ENCODE results near the gene CNTFR.

DNA sequence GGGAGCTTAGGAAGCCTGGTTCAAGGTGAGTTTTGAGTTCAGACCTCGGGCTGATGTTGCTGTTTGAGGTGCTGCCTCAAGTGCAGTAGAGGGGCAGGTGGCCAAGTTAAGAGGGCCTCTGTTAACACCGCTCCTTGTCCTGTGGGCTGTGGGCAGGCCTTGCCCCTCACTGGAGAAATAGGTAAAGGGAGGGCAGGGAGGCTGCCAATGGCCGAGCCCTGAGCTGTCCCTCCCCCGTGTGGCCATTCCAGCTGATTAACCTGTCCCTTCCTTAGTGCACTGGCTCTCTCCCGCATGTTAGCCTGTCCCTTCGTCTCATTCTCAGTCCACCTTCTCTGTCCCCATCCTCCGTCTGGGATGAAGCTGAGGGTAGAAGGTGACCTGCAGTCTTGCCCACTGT lies 21.4 kb downstream of the CNTFR start:
- TF ChIP-seq CREB1 (IDR thresholded peaks at IDR 0.05) (no peak), CTCF (IDR thresholded peaks at IDR 0.05; ENCODE audit: control extremely low read depth in 1 of 3, insufficient read depth in 1 of 3, low read depth in 1 of 3, low read length in 3 of 3) (no peak), JUND (IDR thresholded peaks at IDR 0.05; ENCODE audit: low read length) (no peak), EZH2 (IDR thresholded peaks at IDR 0.05; ENCODE audit: low read depth, low read length, severe bottlenecking) (no peak), EP300 (IDR thresholded peaks at IDR 0.05; ENCODE audit: borderline replicate concordance in 1 of 2, low read depth in 2 of 2, low read length in 2 of 2) (no peak), POLR2AphosphoS5 (IDR thresholded peaks at IDR 0.05; ENCODE audit: low read depth, low read length) (no peak), SUZ12 (IDR thresholded peaks at IDR 0.05; ENCODE audit: low read length) (no peak), ZNF274 (IDR thresholded peaks at IDR 0.05; ENCODE audit: borderline replicate concordance, extremely low read depth, low read length) (no peak), TAF1 (IDR thresholded peaks at IDR 0.05; ENCODE audit: low read depth, low read length) (no peak)
- TF ChIP-seq, protein P1, sequence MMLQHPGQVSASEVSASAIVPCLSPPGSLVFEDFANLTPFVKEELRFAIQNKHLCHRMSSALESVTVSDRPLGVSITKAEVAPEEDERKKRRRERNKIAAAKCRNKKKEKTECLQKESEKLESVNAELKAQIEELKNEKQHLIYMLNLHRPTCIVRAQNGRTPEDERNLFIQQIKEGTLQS (IDR thresholded peaks at IDR 0.05; ENCODE audit: insufficient read depth, low read depth, low read length) = no peak
- TF ChIP-seq, protein P2, sequence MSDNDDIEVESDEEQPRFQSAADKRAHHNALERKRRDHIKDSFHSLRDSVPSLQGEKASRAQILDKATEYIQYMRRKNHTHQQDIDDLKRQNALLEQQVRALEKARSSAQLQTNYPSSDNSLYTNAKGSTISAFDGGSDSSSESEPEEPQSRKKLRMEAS (IDR thresholded peaks at IDR 0.05) = no peak

Data from H1 (cell line).